SH-SY5Y (cell line): ENCODE data around the gene STEAP3.

Experiments
- GATA2 ChIP-seq: IDR thresholded peaks from 2 replicates; pipeline ENCODE4 v1.6.1; 2011; ENCODE audit warnings: mild to moderate bottlenecking, low read depth, low read length
- GATA3 ChIP-seq: IDR thresholded peaks from 2 replicates; pipeline ENCODE4 v1.6.1; 2011; ENCODE audit warnings: low read depth, mild to moderate bottlenecking, low read length, moderate library complexity

DNA sequence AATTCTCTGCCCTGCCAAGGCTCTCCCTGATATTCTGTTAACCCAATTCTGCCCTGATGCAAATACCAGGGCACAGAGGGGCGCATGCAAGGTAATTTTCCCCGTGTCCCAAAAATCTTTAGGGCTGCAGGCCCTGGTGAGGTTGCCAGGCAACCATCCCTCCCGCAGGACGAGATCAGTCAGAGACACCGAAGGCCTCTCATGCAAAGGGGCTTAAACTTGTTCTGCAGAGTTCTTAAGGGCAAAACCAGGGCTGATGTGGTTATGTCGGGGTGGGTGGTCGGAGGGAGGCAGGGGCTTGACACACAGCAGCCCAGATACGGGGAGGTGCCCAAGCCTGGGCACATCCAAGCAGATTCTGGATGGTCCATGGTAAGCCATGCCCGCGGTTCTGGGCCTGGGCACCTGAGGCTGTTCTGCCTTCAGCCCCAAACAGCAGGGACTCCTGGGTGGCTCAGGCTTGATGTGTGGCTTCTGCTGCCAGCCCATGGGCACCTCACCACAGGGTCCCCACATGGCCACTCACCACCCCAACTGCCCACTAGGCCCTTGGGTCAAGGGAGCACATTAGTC is 27.2 kb downstream of the STEAP3 start:
- no peak for TF ChIP-seq GATA2
- TF ChIP-seq GATA3: no peak
